ENCODE measurements around the gene IRAK2. TPM values are rescaled to one million over a fixed set of nuclear protein-coding genes. Genes with fewer than 3 reads are reported as not detected.

IRAK2 gene
- total and polyA plus RNA-seq, 2 donors = 3.3 to 3.9 TPM

DNA sequence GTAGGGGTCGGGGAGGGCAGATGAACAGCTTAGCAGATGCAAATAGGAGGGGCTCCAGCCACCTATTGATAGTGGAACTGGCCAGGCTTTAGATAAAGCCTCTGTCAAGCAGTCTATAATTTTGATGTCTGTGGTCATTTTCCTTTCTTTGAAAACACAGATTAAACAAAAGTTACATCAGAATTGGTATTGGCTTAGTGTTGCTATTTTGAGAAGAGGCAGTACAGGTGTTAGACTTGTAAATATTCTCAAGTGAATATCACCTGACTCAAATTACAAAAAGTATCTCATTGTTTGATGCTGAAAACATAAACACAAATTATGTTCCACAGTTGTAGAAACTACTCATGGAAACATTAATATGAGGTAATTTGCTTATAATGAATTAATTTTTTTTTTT, 109.9 kb downstream of the IRAK2 start:
- H3K27me3 ChIP-seq (ENCODE audit: control insufficient read depth in 2 of 2, insufficient read depth in 1 of 2, low read length in 1 of 2) = no peaks in the 10 kb centered on the region
- no peak for DNase-seq (ENCODE audit: low read depth in 6 of 9, low spot score in 9 of 9)
- H3K36me3 ChIP-seq (ENCODE audit: control insufficient read depth in 2 of 2, insufficient read depth in 2 of 2, low read length in 1 of 2) = peaks cover 71 to 86% of the 10 kb centered on the region in 2 donors
- no peaks in the 10 kb centered on the region for H3K9me3 ChIP-seq (ENCODE audit: control insufficient read depth in 2 of 2, insufficient read depth in 1 of 2, low read length in 1 of 2)
- WGBS = 94% methylated on average over 1 of the region's 1 CpG
- H3K4me1 ChIP-seq (ENCODE audit: control insufficient read depth in 2 of 2, insufficient read depth in 2 of 2, low read length in 2 of 2) = no peaks in the 10 kb centered on the region
- no peak overlapping the region for H3K27ac ChIP-seq (ENCODE audit: low read depth in 1 of 2, low read length in 1 of 2)
- H3K4me3 ChIP-seq (ENCODE audit: low read length in 2 of 2) = no peak overlapping the region

DNA sequence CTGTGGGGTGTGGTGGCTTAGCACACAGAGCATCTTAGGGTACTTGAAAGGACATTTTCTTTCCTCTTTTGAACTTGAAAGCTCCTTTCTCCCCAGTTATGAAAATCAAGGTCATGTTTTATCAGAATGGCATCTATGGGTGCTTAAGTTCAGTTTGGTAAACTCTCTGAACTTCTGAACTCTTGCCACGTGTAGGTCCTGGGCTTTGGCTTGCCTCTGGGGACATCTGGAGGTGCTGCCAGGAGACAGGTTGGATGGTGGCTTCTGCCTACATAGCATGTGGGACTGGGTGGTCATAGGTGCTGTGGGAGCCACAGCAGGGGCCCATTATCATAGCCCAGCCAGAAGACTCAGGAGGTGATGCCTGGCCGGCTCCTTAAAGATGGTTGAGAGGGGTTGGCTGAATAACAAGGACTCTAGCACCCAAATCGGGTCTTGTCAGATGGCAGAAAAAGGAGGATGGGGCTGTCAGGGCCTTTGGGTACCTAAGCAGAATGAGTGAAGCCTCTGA, 112.5 kb downstream of the IRAK2 start:
- DNase-seq (ENCODE audit: low read depth in 6 of 9, low spot score in 9 of 9) = no peak
- no peaks in the 10 kb centered on the region for H3K27me3 ChIP-seq (ENCODE audit: control insufficient read depth in 2 of 2, insufficient read depth in 1 of 2, low read length in 1 of 2)
- no peak overlapping the region for H3K27ac ChIP-seq (ENCODE audit: low read depth in 1 of 2, low read length in 1 of 2)
- H3K36me3 ChIP-seq (ENCODE audit: control insufficient read depth in 2 of 2, insufficient read depth in 2 of 2, low read length in 1 of 2) = peaks cover 68 to 78% of the 10 kb centered on the region in 2 donors
- no peaks in the 10 kb centered on the region for H3K4me1 ChIP-seq (ENCODE audit: control insufficient read depth in 2 of 2, insufficient read depth in 2 of 2, low read length in 2 of 2)
- 90% methylated on average over 3 of the region's 3 CpGs for WGBS
- no peak overlapping the region for H3K4me3 ChIP-seq (ENCODE audit: low read length in 2 of 2)
- no peaks in the 10 kb centered on the region for H3K9me3 ChIP-seq (ENCODE audit: control insufficient read depth in 2 of 2, insufficient read depth in 1 of 2, low read length in 1 of 2)

DNA sequence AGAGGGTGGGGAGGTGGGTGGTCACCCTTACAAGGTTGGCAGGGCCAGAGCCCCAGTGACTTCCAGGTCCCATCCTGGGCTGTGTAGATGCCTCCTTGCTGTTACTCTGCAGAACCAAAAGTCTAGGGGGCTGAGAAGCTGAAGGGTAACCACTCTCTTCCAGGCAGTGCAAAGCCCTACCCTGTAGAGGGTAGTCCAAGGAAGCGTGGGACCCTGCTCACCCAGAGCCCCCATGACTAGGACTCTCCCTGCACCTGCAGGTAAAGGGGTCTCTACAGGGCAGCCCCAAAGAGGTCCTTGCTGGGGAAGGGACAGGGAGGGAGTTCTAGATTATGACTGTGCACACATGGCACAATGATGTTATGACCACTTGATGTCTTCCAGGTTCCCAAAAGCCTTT, 113.8 kb downstream of the IRAK2 start:
- WGBS = 100% methylated on average over 1 of the region's 1 CpG
- DNase-seq (ENCODE audit: low read depth in 6 of 9, low spot score in 9 of 9) = no peak
- H3K27me3 ChIP-seq (ENCODE audit: control insufficient read depth in 2 of 2, insufficient read depth in 1 of 2, low read length in 1 of 2) = no peaks in the 10 kb centered on the region
- H3K4me1 ChIP-seq (ENCODE audit: control insufficient read depth in 2 of 2, insufficient read depth in 2 of 2, low read length in 2 of 2) = no peaks in the 10 kb centered on the region
- H3K9me3 ChIP-seq (ENCODE audit: control insufficient read depth in 2 of 2, insufficient read depth in 1 of 2, low read length in 1 of 2) = no peaks in the 10 kb centered on the region
- no peak overlapping the region for H3K4me3 ChIP-seq (ENCODE audit: low read length in 2 of 2)
- no peak overlapping the region for H3K27ac ChIP-seq (ENCODE audit: low read depth in 1 of 2, low read length in 1 of 2)
- peaks cover 71 to 83% of the 10 kb centered on the region in 2 donors for H3K36me3 ChIP-seq (ENCODE audit: control insufficient read depth in 2 of 2, insufficient read depth in 2 of 2, low read length in 1 of 2)

- peaks cover 77 to 80% of the 10 kb centered on the region in 2 donors for H3K36me3 ChIP-seq (ENCODE audit: control insufficient read depth in 2 of 2, insufficient read depth in 2 of 2, low read length in 1 of 2)
- no peaks in the 10 kb centered on the region for H3K9me3 ChIP-seq (ENCODE audit: control insufficient read depth in 2 of 2, insufficient read depth in 1 of 2, low read length in 1 of 2)
- no peak for DNase-seq (ENCODE audit: low read depth in 6 of 9, low spot score in 9 of 9)
- H3K4me3 ChIP-seq (ENCODE audit: low read length in 2 of 2) = no peak overlapping the region
- no peak overlapping the region for H3K27ac ChIP-seq (ENCODE audit: low read depth in 1 of 2, low read length in 1 of 2)
- WGBS = 95% methylated on average over 13 of the region's 13 CpGs
- peaks cover 0 to 9% of the 10 kb centered on the region in 2 donors for H3K4me1 ChIP-seq (ENCODE audit: control insufficient read depth in 2 of 2, insufficient read depth in 2 of 2, low read length in 2 of 2)
- H3K27me3 ChIP-seq (ENCODE audit: control insufficient read depth in 2 of 2, insufficient read depth in 1 of 2, low read length in 1 of 2) = no peaks in the 10 kb centered on the region
These were observed 114.9 kb downstream of the IRAK2 start for GRCh38 chr3:10279384-10280176.

DNA sequence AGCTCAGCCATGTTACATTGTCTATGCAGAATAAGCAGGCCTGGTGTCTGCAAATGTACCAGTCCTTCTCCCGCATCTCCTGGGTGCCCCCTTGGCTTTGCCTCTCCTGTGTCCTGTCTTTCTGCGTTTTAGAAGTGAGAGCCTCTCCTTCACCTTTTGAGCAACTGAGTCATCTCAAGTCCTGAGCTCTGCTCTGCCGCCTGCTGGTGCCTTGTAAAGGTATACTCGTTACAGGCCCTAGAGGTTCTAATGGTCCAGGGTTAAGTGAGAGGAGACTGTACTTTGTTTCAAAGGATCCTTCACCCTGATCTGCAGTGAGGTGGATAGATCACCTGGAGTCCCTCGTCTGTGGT, 115.4 kb downstream of the IRAK2 start:
- H3K36me3 ChIP-seq (ENCODE audit: control insufficient read depth in 2 of 2, insufficient read depth in 2 of 2, low read length in 1 of 2) = peaks cover 80 to 85% of the 10 kb centered on the region in 2 donors
- H3K27me3 ChIP-seq (ENCODE audit: control insufficient read depth in 2 of 2, insufficient read depth in 1 of 2, low read length in 1 of 2) = no peaks in the 10 kb centered on the region
- no peak overlapping the region for H3K4me3 ChIP-seq (ENCODE audit: low read length in 2 of 2)
- H3K27ac ChIP-seq (ENCODE audit: low read depth in 1 of 2, low read length in 1 of 2) = no peak overlapping the region
- over 99% methylated on average over 5 of the region's 5 CpGs for WGBS
- H3K9me3 ChIP-seq (ENCODE audit: control insufficient read depth in 2 of 2, insufficient read depth in 1 of 2, low read length in 1 of 2) = no peaks in the 10 kb centered on the region
- peaks cover 0 to 9% of the 10 kb centered on the region in 2 donors for H3K4me1 ChIP-seq (ENCODE audit: control insufficient read depth in 2 of 2, insufficient read depth in 2 of 2, low read length in 2 of 2)
- DNase-seq (ENCODE audit: low read depth in 6 of 9, low spot score in 9 of 9) = no peak

DNA sequence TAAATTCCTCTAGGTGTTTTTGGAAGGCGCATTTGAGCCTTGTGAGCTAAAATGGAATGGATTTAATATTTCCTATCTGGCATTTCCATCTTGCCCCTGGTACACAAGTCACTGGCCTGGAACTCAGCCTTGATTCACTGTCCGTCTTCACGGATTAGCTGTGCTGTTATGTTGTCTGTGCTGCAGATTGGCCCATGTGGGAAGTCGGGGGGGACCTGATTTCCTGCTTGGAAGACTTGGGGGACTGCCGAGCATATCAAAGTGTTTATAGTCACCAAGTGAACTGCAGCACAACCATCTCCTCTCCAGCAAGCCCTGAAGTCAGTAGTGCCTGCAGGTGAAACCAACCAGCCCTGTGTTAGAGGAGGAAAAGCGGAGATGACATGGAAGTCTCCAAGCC, 115.9 kb downstream of the IRAK2 start:
- Histone ChIP-seq H3K27me3 (ENCODE audit: control insufficient read depth in 2 of 2, insufficient read depth in 1 of 2, low read length in 1 of 2) (no peaks in the 10 kb centered on the region), H3K9me3 (ENCODE audit: control insufficient read depth in 2 of 2, insufficient read depth in 1 of 2, low read length in 1 of 2) (no peaks in the 10 kb centered on the region), H3K36me3 (ENCODE audit: control insufficient read depth in 2 of 2, insufficient read depth in 2 of 2, low read length in 1 of 2) (peaks cover 78 to 88% of the 10 kb centered on the region in 2 donors), H3K4me1 (ENCODE audit: control insufficient read depth in 2 of 2, insufficient read depth in 2 of 2, low read length in 2 of 2) (peaks cover 0 to 9% of the 10 kb centered on the region in 2 donors), H3K27ac (ENCODE audit: low read depth in 1 of 2, low read length in 1 of 2) (no peak overlapping the region), H3K4me3 (ENCODE audit: low read length in 2 of 2) (no peak overlapping the region)
- 93% methylated on average over 6 of the region's 6 CpGs for WGBS
- no peak for DNase-seq (ENCODE audit: low read depth in 6 of 9, low spot score in 9 of 9)

- 94% methylated on average over 5 of the region's 5 CpGs for WGBS
These were observed 117.2 kb downstream of the IRAK2 start for GRCh38 chr3:10281951-10282350.

GRCh38 chr3:10283638-10284037, 118.9 kb downstream of the IRAK2 start:
- Histone ChIP-seq H3K27ac (ENCODE audit: low read depth in 1 of 2, low read length in 1 of 2) (no peak overlapping the region), H3K9me3 (ENCODE audit: control insufficient read depth in 2 of 2, insufficient read depth in 1 of 2, low read length in 1 of 2) (no peaks in the 10 kb centered on the region), H3K27me3 (ENCODE audit: control insufficient read depth in 2 of 2, insufficient read depth in 1 of 2, low read length in 1 of 2) (no peaks in the 10 kb centered on the region), H3K36me3 (ENCODE audit: control insufficient read depth in 2 of 2, insufficient read depth in 2 of 2, low read length in 1 of 2) (peaks cover 66 to 87% of the 10 kb centered on the region in 2 donors), H3K4me3 (ENCODE audit: low read length in 2 of 2) (no peak overlapping the region), H3K4me1 (ENCODE audit: control insufficient read depth in 2 of 2, insufficient read depth in 2 of 2, low read length in 2 of 2) (peaks cover 0 to 13% of the 10 kb centered on the region in 2 donors)
- WGBS = 91% methylated on average over 5 of the region's 5 CpGs
- DNase-seq (ENCODE audit: low read depth in 6 of 9, low spot score in 9 of 9) = peak in 1 of 9 donors; percentile 22

More at GRCh38 chr3:10281951-10282350, 117.2 kb downstream of the IRAK2 start:
- Histone ChIP-seq H3K9me3 (ENCODE audit: control insufficient read depth in 2 of 2, insufficient read depth in 1 of 2, low read length in 1 of 2) (no peaks in the 10 kb centered on the region), H3K36me3 (ENCODE audit: control insufficient read depth in 2 of 2, insufficient read depth in 2 of 2, low read length in 1 of 2) (peaks cover 69 to 88% of the 10 kb centered on the region in 2 donors), H3K27ac (ENCODE audit: low read depth in 1 of 2, low read length in 1 of 2) (no peak overlapping the region), H3K4me3 (ENCODE audit: low read length in 2 of 2) (no peak overlapping the region), H3K4me1 (ENCODE audit: control insufficient read depth in 2 of 2, insufficient read depth in 2 of 2, low read length in 2 of 2) (peaks cover 0 to 13% of the 10 kb centered on the region in 2 donors), H3K27me3 (ENCODE audit: control insufficient read depth in 2 of 2, insufficient read depth in 1 of 2, low read length in 1 of 2) (no peaks in the 10 kb centered on the region)
- no peak for DNase-seq (ENCODE audit: low read depth in 6 of 9, low spot score in 9 of 9)

- peaks cover 61 to 87% of the 10 kb centered on the region in 2 donors for H3K36me3 ChIP-seq (ENCODE audit: control insufficient read depth in 2 of 2, insufficient read depth in 2 of 2, low read length in 1 of 2)
- WGBS = 30% methylated on average over 9 of the region's 9 CpGs
- no peak overlapping the region for H3K27ac ChIP-seq (ENCODE audit: low read depth in 1 of 2, low read length in 1 of 2)
- no peaks in the 10 kb centered on the region for H3K27me3 ChIP-seq (ENCODE audit: control insufficient read depth in 2 of 2, insufficient read depth in 1 of 2, low read length in 1 of 2)
- H3K4me1 ChIP-seq (ENCODE audit: control insufficient read depth in 2 of 2, insufficient read depth in 2 of 2, low read length in 2 of 2) = peaks cover 0 to 13% of the 10 kb centered on the region in 2 donors
- DNase-seq (ENCODE audit: low read depth in 6 of 9, low spot score in 9 of 9) = no peak
- H3K4me3 ChIP-seq (ENCODE audit: low read length in 2 of 2) = no peak overlapping the region
- H3K9me3 ChIP-seq (ENCODE audit: control insufficient read depth in 2 of 2, insufficient read depth in 1 of 2, low read length in 1 of 2) = no peaks in the 10 kb centered on the region
These were observed 119.8 kb downstream of the IRAK2 start for GRCh38 chr3:10284496-10284895.
